Pancreas (tissue), 10 donors: ENCODE measurements around the gene NAP1L4. TPM values are rescaled to one million over a fixed set of nuclear protein-coding genes. Genes with fewer than 3 reads are reported as not detected.
A peak's percentile ranks its signal among the peaks of the same experiment; 100 is the strongest.

ENCODE experiments used
- ATAC-seq, 4 donors: fragments of 200-7000 bp; cut with Tn5 transposase; one replicate each; pipeline versions ENCODE4 v1.8.0 to v1.9.1; 2020; ENCODE audit warnings: mild to moderate bottlenecking in 4 of 4, moderate library complexity in 4 of 4
- DNase-seq, 6 donors: peaks; one replicate each; pipeline ENCODE4 v3.0.0-alpha.2; 2020
- FAIRE-seq: peaks from 2 replicates; lab custom pipeline; 2012; peaks lifted over from hg19 to GRCh38; lab: Jason Lieb, UNC
- H3K27ac ChIP-seq, 4 donors: fragments of 200-600 bp; sonication (generic); 1 replicate in 3 of 4; 2 replicates in 1 of 4; pipeline versions ENCODE4 v1.5.0 to v1.8.0; 2020
- H3K27me3 ChIP-seq, 4 donors: fragments of 200-600 bp; one replicate each; pipeline ENCODE4 v1.8.0; 2021
- H3K36me3 ChIP-seq, 3 donors: fragments of 200-600 bp; sonication (generic) in 1 of 3; one replicate each; pipeline versions ENCODE4 v1.5.0 to v1.8.0; 2020 to 2021
- H3K4me1 ChIP-seq, 3 donors: fragments of 200-600 bp; one replicate each; pipeline ENCODE4 v1.8.0; 2021
- H3K4me3 ChIP-seq, 4 donors: fragments of 200-600 bp; sonication (generic) in 2 of 4; one replicate each; pipeline versions ENCODE4 v1.5.0 to v1.8.0; 2020 to 2021
- H3K9me3 ChIP-seq, 4 donors: fragments of 200-600 bp; one replicate each; pipeline ENCODE4 v1.8.0; 2021
- CTCF ChIP-seq, 4 donors: fragments of 200-600 bp; sonication (generic) in 3 of 4; IDR thresholded peaks; one replicate each; pipeline versions ENCODE4 v1.5.0 to v1.8.0; 2021; ENCODE audit warnings: antibody characterized with exemption in 4 of 4
- WGBS, 2 donors: extraction: QIAGEN DNeasy Blood & Tissue Kit; methylation state at CpG; one replicate each; pipeline ENCODE4 v1.1.7; 2013; 5-methylcytosine and 5-hydroxymethylcytosine counted together
- intact Hi-C, 3 donors: fragments of 100-400 bp; cut with DNase I; formaldehyde crosslinking; loops; one replicate each; pipeline versions ENCODE4 v1.11.1 to v1.14.2; 2022
- polyA plus RNA-seq, 2 donors: library from polyadenylated mRNA; stranded (reverse); fragments of 200-250 nt; gene quantifications; one replicate each; pipeline ENCODE4 v1.2.3, GENCODE V29; 2013
- total RNA-seq, 6 donors: library from RNA; stranded (reverse); fragmentation: NEBNext Ultra II Directional in 4 of 6; extraction: Animal tissue kit (Norgen Biotek cat#: 25700) in 4 of 6; gene quantifications; one replicate each; pipeline versions ENCODE4 v1.2.1 to v1.2.4, GENCODE V29; 2021 to 2023
- donor health status: healthy with polysubstance abuse.
- donor health status: DM: no; HTN: no; CAD: no; lungs with moderate emphysema.
- donor health status: DM: no; HTN: no; CAD: no.
- donor health status: control.
- donor health status: control.
- donor health status: Bipolar disorder and iron deficiency.
- donor health status: DM: yes; HTN: yes; CAD: no.
- donor health status: DM: no; HTN: no; CAD: no.
- donor health status: DM: no; HTN: no; CAD: no.
- donor health status: DM: yes; HTN: yes; CAD: no.

The NAP1L4 gene
- total and polyA plus RNA-seq, 8 donors: 29.3 to 67.4 (median 41.0) TPM

GRCh38 chr11:2947744-2948143, 44.4 kb downstream of the NAP1L4 start:
- DNase-seq: no peak
- Histone ChIP-seq H3K4me1 (peaks cover 3 to 7% (median 4%) of the 10 kb centered on the region in 3 donors), H3K9me3 (no peaks in the 10 kb centered on the region), H3K4me3 (no peak overlapping the region), H3K36me3 (peaks cover 0 to 45% (median 5%) of the 10 kb centered on the region in 3 donors), H3K27me3 (no peaks in the 10 kb centered on the region), H3K27ac (no peak overlapping the region)
- ATAC-seq: no peak
- 89 to 94% methylated on average over 11 of the region's 11 CpGs for WGBS, 2 donors
- no peak for FAIRE-seq
- intact Hi-C loops: no loop called here
- no peak for TF ChIP-seq CTCF (IDR thresholded peaks at IDR 0.05)

GRCh38 chr11:2945757-2946287, 46.3 kb downstream of the NAP1L4 start:
- FAIRE-seq (no peak), ATAC-seq (no peak), DNase-seq (no peak)
- Histone ChIP-seq H3K36me3 (peaks cover 0 to 26% (median 0%) of the 10 kb centered on the region in 3 donors), H3K4me3 (no peak overlapping the region), H3K27me3 (no peaks in the 10 kb centered on the region), H3K9me3 (no peaks in the 10 kb centered on the region), H3K27ac (peak overlapping the region in 1 of 4 donors; percentile 23), H3K4me1 (peaks cover 8 to 14% (median 10%) of the 10 kb centered on the region in 3 donors)
- 76 to 78% methylated on average over 8 of the region's 8 CpGs for WGBS, 2 donors
- TF ChIP-seq CTCF (IDR thresholded peaks at IDR 0.05): no peak
- intact Hi-C loops: no loop called here

- no peaks in the 10 kb centered on the region for H3K27me3 ChIP-seq
- peak; percentile 97 for FAIRE-seq
- TF ChIP-seq CTCF (IDR thresholded peaks at IDR 0.05): no peak
- peak; percentile 70 to 87 (median 84) for DNase-seq
- H3K4me3 ChIP-seq: peak overlapping the region in 1 of 4 donors; percentile 18
- peaks cover 0 to 19% (median 0%) of the 10 kb centered on the region in 3 donors for H3K36me3 ChIP-seq
- peaks cover 8 to 18% (median 12%) of the 10 kb centered on the region in 3 donors for H3K4me1 ChIP-seq
- peak; percentile 63 to 85 (median 81) for ATAC-seq
- no peaks in the 10 kb centered on the region for H3K9me3 ChIP-seq
- peak overlapping the region in 2 of 4 donors; percentile 15 to 50 for H3K27ac ChIP-seq
- 34 to 43% methylated on average over 16 of the region's 16 CpGs for WGBS, 2 donors
- intact Hi-C loops: no loop called here
Measured at GRCh38 chr11:2945031-2945756, 46.9 kb downstream of the NAP1L4 start.

- ATAC-seq (no peak), FAIRE-seq (no peak), DNase-seq (no peak)
- Histone ChIP-seq H3K27ac (peak overlapping the region in 2 of 4 donors; percentile 15 to 50), H3K27me3 (no peaks in the 10 kb centered on the region), H3K4me3 (no peak overlapping the region), H3K4me1 (peaks cover 8 to 18% (median 12%) of the 10 kb centered on the region in 3 donors), H3K9me3 (no peaks in the 10 kb centered on the region), H3K36me3 (peaks cover 0 to 16% (median 0%) of the 10 kb centered on the region in 3 donors)
- intact Hi-C loops: no loop called here
- no peak for TF ChIP-seq CTCF (IDR thresholded peaks at IDR 0.05)
- WGBS, 2 donors: 91 to 94% methylated on average over 24 of the region's 24 CpGs
Measured at GRCh38 chr11:2944530-2944929, 47.6 kb downstream of the NAP1L4 start.
